CD4-positive, alpha-beta T cell treated with Interleukin-6 at 100 ng/mL for 8 hours (primary cell): ENCODE data around the gene PLK4.
"Not testable (repeated sequence)": the region's sequence is repeated elsewhere in the genome, so short reads cannot be mapped to it uniquely, and the experiment has no call there.

Source experiments
- DNase-seq: peaks from one replicate; pipeline ENCODE4 v3.0.0-alpha.2; 2020; ENCODE audit warnings: mixed read lengths, low spot score

Gene PLK4

DNA sequence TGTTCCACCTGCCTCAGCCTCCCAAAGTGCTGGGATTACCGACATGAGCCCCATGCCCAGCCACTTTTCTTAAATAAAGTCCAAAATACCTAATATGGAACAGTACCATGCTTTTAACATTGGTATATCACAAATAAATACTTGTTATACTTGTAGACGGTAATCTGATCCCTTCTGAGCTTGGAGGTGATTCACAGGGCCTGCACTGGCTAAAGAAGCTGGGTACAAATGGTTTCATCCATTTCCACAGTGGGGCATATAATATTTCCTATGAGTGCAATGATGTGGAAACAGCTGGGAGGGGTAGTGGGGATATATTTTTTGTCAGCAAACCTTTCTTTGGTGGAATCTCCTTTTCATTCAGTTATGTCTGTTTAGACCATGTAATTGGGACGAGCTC lies 35.8 kb downstream of the PLK4 start:
- no peak for DNase-seq

DNA sequence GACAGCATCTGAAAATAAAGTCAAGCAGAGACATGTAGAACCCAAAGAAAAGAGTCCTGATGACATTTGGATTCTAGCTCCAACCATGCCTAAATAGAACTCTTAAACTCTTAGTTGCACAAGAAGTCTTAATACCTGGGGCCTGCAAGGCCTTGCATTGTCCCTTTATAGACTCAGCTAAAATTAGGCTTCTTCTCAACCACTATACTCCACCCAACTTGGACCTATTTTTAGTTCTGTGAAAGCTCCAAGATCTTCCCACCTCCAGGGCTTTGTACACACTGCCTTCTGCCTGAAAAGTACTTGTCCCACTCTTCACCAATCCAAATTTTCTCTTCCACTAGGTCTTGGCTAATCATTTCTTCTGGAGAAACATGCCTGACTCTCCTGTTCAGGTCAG lies 36.5 kb downstream of the PLK4 start:
- DNase-seq, result no peak

DNA sequence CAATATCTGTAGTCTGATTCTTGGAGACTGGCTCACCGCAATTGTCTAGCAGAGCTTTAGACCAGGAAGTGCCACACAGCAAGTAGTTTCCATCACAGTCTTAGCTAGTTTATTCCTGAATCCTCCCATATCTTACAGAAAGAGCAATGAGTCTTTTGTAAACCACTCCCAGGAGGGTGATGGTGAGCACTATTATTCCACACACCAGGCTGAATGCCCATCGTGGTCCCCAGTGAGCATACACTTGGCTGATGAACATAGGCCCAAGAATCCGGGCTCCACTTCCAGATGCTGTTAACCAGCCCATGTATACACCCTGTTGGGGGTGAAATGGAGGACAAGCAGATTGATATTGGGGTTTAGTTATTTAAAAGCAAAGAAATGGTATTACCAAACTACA lies 39.8 kb downstream of the PLK4 start:
- DNase-seq, result no peak

DNA sequence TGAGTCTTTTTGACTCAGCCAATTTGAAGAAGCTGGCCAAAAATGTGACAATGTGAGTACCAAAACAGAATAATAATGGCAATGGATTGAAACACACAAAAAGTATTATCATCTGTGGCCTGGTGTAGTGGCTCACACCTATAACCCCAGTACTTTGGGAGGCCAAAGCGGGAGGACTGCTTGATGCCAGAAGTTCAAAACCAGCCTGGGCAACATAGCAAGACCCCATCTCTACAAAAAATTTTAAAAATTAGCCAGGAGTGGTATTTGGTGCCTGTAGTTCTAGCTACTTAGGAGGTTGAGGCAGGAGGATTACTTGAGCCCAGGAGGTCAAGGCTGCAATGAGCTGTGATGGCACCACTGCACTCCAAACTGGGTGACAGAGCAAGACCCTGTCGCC lies 41.5 kb downstream of the PLK4 start:
- DNase-seq, result no peak

DNA sequence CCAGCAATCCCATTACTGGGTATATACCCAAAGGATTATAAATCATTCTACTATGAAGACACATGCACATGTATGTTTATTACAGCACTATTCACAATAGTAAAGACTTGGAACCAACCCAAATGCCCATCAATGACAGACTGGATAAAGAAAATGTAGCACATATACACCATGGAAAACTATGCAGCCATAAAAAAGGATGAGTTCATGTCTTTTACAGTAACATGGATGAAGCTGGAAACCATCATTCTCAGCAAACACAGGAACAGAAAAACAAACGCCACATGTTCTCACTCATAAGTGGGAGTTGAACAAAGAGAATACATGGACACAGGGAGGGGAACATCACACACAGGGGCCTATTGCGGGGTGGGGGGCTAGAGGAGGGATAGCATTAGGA lies 45.0 kb downstream of the PLK4 start:
- not testable (repeated sequence) for DNase-seq

DNA sequence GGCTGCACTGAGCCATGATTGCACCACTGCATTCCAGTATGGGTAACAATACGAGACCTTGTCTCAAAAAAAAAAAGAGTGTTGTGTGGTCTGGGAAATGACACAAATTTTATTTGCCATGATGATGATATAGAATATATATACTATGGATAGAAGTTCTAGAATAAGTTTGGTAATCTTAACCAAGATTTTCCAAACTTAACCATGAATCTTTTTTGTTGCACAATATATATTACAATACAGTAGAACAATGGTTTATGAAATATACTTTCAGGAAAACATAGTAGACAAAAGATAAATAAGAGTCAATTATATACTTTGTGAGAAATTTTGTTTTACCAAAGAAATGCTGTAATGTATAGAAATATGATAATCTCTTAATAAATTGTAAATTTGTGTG lies 49.5 kb downstream of the PLK4 start:
- no peak for DNase-seq

DNA sequence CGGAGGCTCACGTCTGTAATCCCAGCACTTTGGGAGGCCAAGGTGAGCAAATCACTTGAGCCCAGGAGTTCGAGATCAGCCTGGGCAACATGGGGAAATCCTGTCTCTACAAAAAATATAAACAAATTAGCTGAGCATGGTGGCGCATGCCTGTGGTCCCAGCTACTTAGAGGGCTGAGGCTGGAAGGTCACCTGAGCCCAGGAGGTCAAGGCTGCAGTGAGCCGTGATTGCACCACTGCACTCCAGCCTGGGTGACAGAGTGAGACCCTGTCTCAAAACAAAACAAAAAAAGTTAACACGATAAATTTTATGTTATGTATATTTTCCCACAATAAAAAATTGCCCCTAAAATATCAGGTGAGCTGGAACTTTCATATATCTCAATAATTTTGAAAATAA lies 51.1 kb downstream of the PLK4 start:
- DNase-seq, result not testable (repeated sequence)

DNA sequence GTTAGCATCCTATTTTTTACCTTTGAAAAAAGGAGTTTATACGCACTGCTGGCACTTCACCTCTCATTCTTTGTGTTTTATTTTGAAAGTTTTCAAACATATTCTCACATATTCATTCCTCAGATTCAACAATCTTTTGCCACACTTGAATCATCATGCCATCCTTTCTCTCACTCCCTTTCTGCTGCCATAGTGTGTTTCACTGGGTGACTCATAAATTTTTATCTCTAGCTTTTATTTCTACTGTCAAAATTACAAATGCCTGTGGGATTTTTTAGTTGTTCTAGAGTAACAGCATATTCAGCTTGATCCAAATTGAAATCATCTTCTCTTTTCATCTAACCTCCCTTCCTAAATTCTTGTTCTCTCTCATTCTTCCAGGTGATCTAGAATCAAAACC lies 56.3 kb downstream of the PLK4 start:
- DNase-seq, result no peak
